Measurements from ENCODE around the gene RPS24.
"Not testable (repeated sequence)": the region's sequence is repeated elsewhere in the genome, so short reads cannot be mapped to it uniquely, and the experiment has no call there.

Gene RPS24

GRCh38 chr10:78062296-78062695 is 28.6 kb downstream of the RPS24 start:
- Histone ChIP-seq H2AFZ (ENCODE audit: low read depth, low read length) (no peak overlapping the region), H3K18ac (ENCODE audit: low read depth in 1 of 2, low read length in 2 of 2) (no peak overlapping the region), H3K36me3 (ENCODE audit: control insufficient read depth in 1 of 2, insufficient read depth in 2 of 2, low read depth in 1 of 2, low read length in 2 of 2) (no peaks in the 10 kb centered on the region), H2BK120ac (ENCODE audit: low read depth, low read length) (no peak overlapping the region), H4K91ac (ENCODE audit: low read length) (no peak overlapping the region), H2AK5ac (ENCODE audit: low read length, severe bottlenecking) (no peak overlapping the region), H3K4me1 (ENCODE audit: control insufficient read depth, insufficient read depth, low read depth, low read length) (peaks cover 4% of the 10 kb centered on the region), H3K9me3 (ENCODE audit: control insufficient read depth, low read length) (no peaks in the 10 kb centered on the region), H2BK15ac (ENCODE audit: low read depth, poor library complexity, severe bottlenecking) (no peak overlapping the region), H2BK12ac (ENCODE audit: low read length in 2 of 2) (no peak overlapping the region), H3K4me2 (ENCODE audit: low read length, poor library complexity, severe bottlenecking) (no peak overlapping the region), H3K27me3 (ENCODE audit: control insufficient read depth in 1 of 2, insufficient read depth in 1 of 2, low read length in 2 of 2) (no peaks in the 10 kb centered on the region), H3K79me1 (replicated peaks; ENCODE audit: low read length, poor library complexity, severe bottlenecking) (no peaks in the 10 kb centered on the region), H3K23ac (ENCODE audit: low read length in 2 of 2) (no peak overlapping the region), H2BK5ac (ENCODE audit: low read depth, low read length, poor library complexity, severe bottlenecking) (no peak overlapping the region), H4K8ac (ENCODE audit: low read length) (no peak overlapping the region), H3K27ac (ENCODE audit: low read length, poor library complexity, severe bottlenecking) (no peak overlapping the region), H3K4me3 (ENCODE audit: insufficient read depth in 1 of 2, low read depth in 1 of 2, low read length in 2 of 2) (no peak overlapping the region), H3K14ac (ENCODE audit: low read length in 2 of 2) (no peak overlapping the region), H3K4ac (ENCODE audit: low read depth in 1 of 2, low read length in 2 of 2) (no peak overlapping the region), H3K9ac (ENCODE audit: low read length) (no peak overlapping the region)
- no peak for DNase-seq
- WGBS, result 95% methylated on average over 2 of the region's 5 CpGs

- H2BK5ac ChIP-seq (ENCODE audit: low read depth, low read length, poor library complexity, severe bottlenecking), result no peak overlapping the region
- H3K4me1 ChIP-seq (ENCODE audit: control insufficient read depth, insufficient read depth, low read depth, low read length), result peaks cover 4% of the 10 kb centered on the region
- H3K9me3 ChIP-seq (ENCODE audit: control insufficient read depth, low read length), result no peaks in the 10 kb centered on the region
- H2BK120ac ChIP-seq (ENCODE audit: low read depth, low read length), result no peak overlapping the region
- H3K18ac ChIP-seq (ENCODE audit: low read depth in 1 of 2, low read length in 2 of 2), result no peak overlapping the region
- no peak overlapping the region for H2AFZ ChIP-seq (ENCODE audit: low read depth, low read length)
- 93% methylated on average over 1 of the region's 2 CpGs for WGBS
- H2BK12ac ChIP-seq (ENCODE audit: low read length in 2 of 2), result no peak overlapping the region
- no peaks in the 10 kb centered on the region for H3K36me3 ChIP-seq (ENCODE audit: control insufficient read depth in 1 of 2, insufficient read depth in 2 of 2, low read depth in 1 of 2, low read length in 2 of 2)
- H4K91ac ChIP-seq (ENCODE audit: low read length), result no peak overlapping the region
- no peak overlapping the region for H3K14ac ChIP-seq (ENCODE audit: low read length in 2 of 2)
- H3K9ac ChIP-seq (ENCODE audit: low read length), result no peak overlapping the region
- H3K27ac ChIP-seq (ENCODE audit: low read length, poor library complexity, severe bottlenecking), result no peak overlapping the region
- no peaks in the 10 kb centered on the region for H3K79me1 ChIP-seq (replicated peaks; ENCODE audit: low read length, poor library complexity, severe bottlenecking)
- H4K8ac ChIP-seq (ENCODE audit: low read length), result no peak overlapping the region
- no peak overlapping the region for H3K23ac ChIP-seq (ENCODE audit: low read length in 2 of 2)
- no peak for DNase-seq
- no peak overlapping the region for H3K4me3 ChIP-seq (ENCODE audit: insufficient read depth in 1 of 2, low read depth in 1 of 2, low read length in 2 of 2)
- H3K4me2 ChIP-seq (ENCODE audit: low read length, poor library complexity, severe bottlenecking), result no peak overlapping the region
- H2AK5ac ChIP-seq (ENCODE audit: low read length, severe bottlenecking), result no peak overlapping the region
- H3K27me3 ChIP-seq (ENCODE audit: control insufficient read depth in 1 of 2, insufficient read depth in 1 of 2, low read length in 2 of 2), result no peaks in the 10 kb centered on the region
- no peak overlapping the region for H3K4ac ChIP-seq (ENCODE audit: low read depth in 1 of 2, low read length in 2 of 2)
- no peak overlapping the region for H2BK15ac ChIP-seq (ENCODE audit: low read depth, poor library complexity, severe bottlenecking)
These were observed 29.6 kb downstream of the RPS24 start for GRCh38 chr10:78063236-78063635.

GRCh38 chr10:78064919-78065318 is 31.3 kb downstream of the RPS24 start:
- H3K36me3 ChIP-seq (ENCODE audit: control insufficient read depth in 1 of 2, insufficient read depth in 2 of 2, low read depth in 1 of 2, low read length in 2 of 2); H2BK12ac ChIP-seq (ENCODE audit: low read length in 2 of 2); H3K4me3 ChIP-seq (ENCODE audit: insufficient read depth in 1 of 2, low read depth in 1 of 2, low read length in 2 of 2); DNase-seq; H4K8ac ChIP-seq (ENCODE audit: low read length); H3K14ac ChIP-seq (ENCODE audit: low read length in 2 of 2); H2BK120ac ChIP-seq (ENCODE audit: low read depth, low read length); H3K23ac ChIP-seq (ENCODE audit: low read length in 2 of 2); H3K79me1 ChIP-seq (replicated peaks; ENCODE audit: low read length, poor library complexity, severe bottlenecking); H3K9ac ChIP-seq (ENCODE audit: low read length); H3K4me1 ChIP-seq (ENCODE audit: control insufficient read depth, insufficient read depth, low read depth, low read length); H3K9me3 ChIP-seq (ENCODE audit: control insufficient read depth, low read length); H3K27ac ChIP-seq (ENCODE audit: low read length, poor library complexity, severe bottlenecking); H3K4me2 ChIP-seq (ENCODE audit: low read length, poor library complexity, severe bottlenecking); H2BK15ac ChIP-seq (ENCODE audit: low read depth, poor library complexity, severe bottlenecking); H2BK5ac ChIP-seq (ENCODE audit: low read depth, low read length, poor library complexity, severe bottlenecking); H2AK5ac ChIP-seq (ENCODE audit: low read length, severe bottlenecking); H3K4ac ChIP-seq (ENCODE audit: low read depth in 1 of 2, low read length in 2 of 2); H2AFZ ChIP-seq (ENCODE audit: low read depth, low read length); H4K91ac ChIP-seq (ENCODE audit: low read length); H3K27me3 ChIP-seq (ENCODE audit: control insufficient read depth in 1 of 2, insufficient read depth in 1 of 2, low read length in 2 of 2); H3K18ac ChIP-seq (ENCODE audit: low read depth in 1 of 2, low read length in 2 of 2): not testable (repeated sequence)
- no CpG with 5 or more reads among the region's 2 CpGs for WGBS

- H2BK12ac ChIP-seq (ENCODE audit: low read length in 2 of 2), result no peak overlapping the region
- H3K9ac ChIP-seq (ENCODE audit: low read length), result no peak overlapping the region
- H3K36me3 ChIP-seq (ENCODE audit: control insufficient read depth in 1 of 2, insufficient read depth in 2 of 2, low read depth in 1 of 2, low read length in 2 of 2), result no peaks in the 10 kb centered on the region
- H4K8ac ChIP-seq (ENCODE audit: low read length), result no peak overlapping the region
- no peak overlapping the region for H2BK120ac ChIP-seq (ENCODE audit: low read depth, low read length)
- no peak overlapping the region for H2AK5ac ChIP-seq (ENCODE audit: low read length, severe bottlenecking)
- 86% methylated on average over 2 of the region's 2 CpGs for WGBS
- peaks cover 0 to 3% of the 10 kb centered on the region in 2 experiments for H3K27me3 ChIP-seq (ENCODE audit: control insufficient read depth in 1 of 2, insufficient read depth in 1 of 2, low read length in 2 of 2)
- H3K4ac ChIP-seq (ENCODE audit: low read depth in 1 of 2, low read length in 2 of 2), result no peak overlapping the region
- H3K27ac ChIP-seq (ENCODE audit: low read length, poor library complexity, severe bottlenecking), result no peak overlapping the region
- peaks cover 3% of the 10 kb centered on the region for H3K4me1 ChIP-seq (ENCODE audit: control insufficient read depth, insufficient read depth, low read depth, low read length)
- H4K91ac ChIP-seq (ENCODE audit: low read length), result no peak overlapping the region
- H2BK15ac ChIP-seq (ENCODE audit: low read depth, poor library complexity, severe bottlenecking), result no peak overlapping the region
- H3K23ac ChIP-seq (ENCODE audit: low read length in 2 of 2), result no peak overlapping the region
- no peaks in the 10 kb centered on the region for H3K79me1 ChIP-seq (replicated peaks; ENCODE audit: low read length, poor library complexity, severe bottlenecking)
- H3K4me2 ChIP-seq (ENCODE audit: low read length, poor library complexity, severe bottlenecking), result no peak overlapping the region
- no peak for DNase-seq
- no peak overlapping the region for H3K14ac ChIP-seq (ENCODE audit: low read length in 2 of 2)
- no peak overlapping the region for H2BK5ac ChIP-seq (ENCODE audit: low read depth, low read length, poor library complexity, severe bottlenecking)
- no peak overlapping the region for H3K18ac ChIP-seq (ENCODE audit: low read depth in 1 of 2, low read length in 2 of 2)
- no peak overlapping the region for H2AFZ ChIP-seq (ENCODE audit: low read depth, low read length)
- H3K4me3 ChIP-seq (ENCODE audit: insufficient read depth in 1 of 2, low read depth in 1 of 2, low read length in 2 of 2), result no peak overlapping the region
- peaks cover 4% of the 10 kb centered on the region for H3K9me3 ChIP-seq (ENCODE audit: control insufficient read depth, low read length)
These were observed 31.9 kb downstream of the RPS24 start for GRCh38 chr10:78065611-78066010.

All from mesenchymal stem cell (in vitro differentiated cells and primary cell).